Kidney (tissue), 14 donors: ENCODE measurements around the gene PRKCD. TPM values are rescaled to one million over a fixed set of nuclear protein-coding genes. Genes with fewer than 3 reads are reported as not detected.

ENCODE experiments used
- DNase-seq, 5 donors: peaks; one replicate each; pipeline ENCODE4 v3.0.0-alpha.2; 2013 to 2020
- FAIRE-seq: peaks from 2 replicates; lab custom pipeline; 2012; peaks lifted over from hg19 to GRCh38; lab: Jason Lieb, UNC
- H3K27ac ChIP-seq, 2 donors: one replicate each; pipeline ENCODE4 v1.7.0; 2013; ENCODE audit warnings: low read depth in 2 of 2, low read length in 2 of 2, inconsistent platforms in 1 of 2
- H3K27me3 ChIP-seq: one replicate; pipeline ENCODE4 v1.7.1; 2013; ENCODE audit warnings: low read length, inconsistent platforms; ENCODE audit not compliant: control insufficient read depth, insufficient read depth
- H3K36me3 ChIP-seq, 3 donors: one replicate each; pipeline versions ENCODE4 v1.7.0 to v1.7.1; 2013; ENCODE audit warnings: low read length in 3 of 3, control low read depth in 1 of 3, inconsistent platforms in 1 of 3; ENCODE audit not compliant: insufficient read depth in 3 of 3, control insufficient read depth in 2 of 3
- H3K4me1 ChIP-seq, 3 donors: one replicate each; pipeline versions ENCODE4 v1.7.0 to v1.7.1; 2013; ENCODE audit warnings: low read length in 3 of 3, inconsistent platforms in 1 of 3, low read depth in 1 of 3; ENCODE audit not compliant: control insufficient read depth in 2 of 3, insufficient read depth in 2 of 3
- H3K4me3 ChIP-seq, 3 donors: one replicate each; pipeline versions ENCODE4 v1.7.0 to v1.8.1; 2013; ENCODE audit warnings: low read length in 3 of 3, control low read depth in 1 of 3, inconsistent platforms in 1 of 3
- H3K9ac ChIP-seq, 3 donors: one replicate each; pipeline versions ENCODE4 v1.7.0 to v1.7.1; 2013; ENCODE audit warnings: low read length in 3 of 3, control low read depth in 1 of 3, inconsistent platforms in 1 of 3
- H3K9me3 ChIP-seq, 3 donors: one replicate each; pipeline versions ENCODE4 v1.7.0 to v1.7.1; 2013; ENCODE audit warnings: low read length in 3 of 3, control low read depth in 1 of 3, inconsistent platforms in 1 of 3; ENCODE audit not compliant: control insufficient read depth in 2 of 3, insufficient read depth in 1 of 3
- CTCF ChIP-seq: IDR thresholded peaks from 3 replicates; pipeline ENCODE4 v1.5.1; 2012; ENCODE audit warnings: mild to moderate bottlenecking, moderate library complexity, borderline replicate concordance; ENCODE audit not compliant: insufficient read depth; ENCODE audit errors: extremely low read depth
- intact Hi-C: fragments of 100-400 bp; cut with DNase I; formaldehyde crosslinking; loops from one replicate; pipeline ENCODE4 v1.11.1; 2022
- polyA plus RNA-seq: library from polyadenylated mRNA; stranded (reverse); fragments of 350-450 nt; fragmentation: Illumina TruSeq; extraction: RNeasy Lipid Tissue Mini Kit (QIAGEN cat#74804); gene quantifications from one replicate; pipeline ENCODE4 v1.2.3, GENCODE V29; 2014; ENCODE audit warnings: low read depth, low replicate concordance; ENCODE audit not compliant: insufficient read depth
- total RNA-seq: library from RNA; stranded (reverse); fragmentation: NEBNext Ultra II Directional; extraction: Animal tissue kit (Norgen Biotek cat#: 25700); gene quantifications from one replicate; pipeline ENCODE4 v1.2.1, GENCODE V29; 2021
- donor health status: control.
- donor health status: control.
- donor health status: control.
- donor health status: control.
- donor health status: control.
- donor health status: DM: yes; HTN: yes; CAD: no.
- donor health status: Normal renal cell carcinoma (clear cell type).

PRKCD gene
- total and polyA plus RNA-seq, 2 donors from 2014 or later = 26.6 to 29.1 TPM

- Histone ChIP-seq H3K27me3 (no peaks in the 10 kb centered on the region), H3K9ac (no peak overlapping the region), H3K4me3 (no peak overlapping the region), H3K36me3 (peaks cover 0 to 36% (median 17%) of the 10 kb centered on the region in 3 donors), H3K27ac (peak overlapping the region; percentile 79 to 82), H3K9me3 (no peaks in the 10 kb centered on the region), H3K4me1 (peaks cover 2 to 32% (median 31%) of the 10 kb centered on the region in 3 donors)
- FAIRE-seq = peak; percentile 97
- peak in 4 of 5 donors; percentile 40 to 89 (median 86) for DNase-seq
- no peak for TF ChIP-seq CTCF
- intact Hi-C loops = no loop called here
Measured at GRCh38 chr3:53238051-53238850, 77.2 kb downstream of the PRKCD start.

- peaks cover 0 to 30% (median 15%) of the 10 kb centered on the region in 3 donors for H3K36me3 ChIP-seq
- no peak overlapping the region for H3K9ac ChIP-seq
Measured at GRCh38 chr3:53238886-53239285, 77.9 kb downstream of the PRKCD start.

GRCh38 chr3:53239800-53240199, 78.8 kb downstream of the PRKCD start:
- H3K27ac ChIP-seq = peak overlapping the region; percentile 3 to 32
- no peak overlapping the region for H3K9ac ChIP-seq
- no peaks in the 10 kb centered on the region for H3K27me3 ChIP-seq
- DNase-seq (no peak), FAIRE-seq (no peak)
- H3K4me1 ChIP-seq = peaks cover 2 to 42% (median 32%) of the 10 kb centered on the region in 3 donors
- no peak overlapping the region for H3K4me3 ChIP-seq
- H3K36me3 ChIP-seq = peaks cover 0 to 20% (median 7%) of the 10 kb centered on the region in 3 donors
- no peak for TF ChIP-seq CTCF
- H3K9me3 ChIP-seq = no peaks in the 10 kb centered on the region
- intact Hi-C loops = no loop called here

More at GRCh38 chr3:53238886-53239285, 77.9 kb downstream of the PRKCD start:
- Histone ChIP-seq H3K27me3 (no peaks in the 10 kb centered on the region), H3K27ac (peak overlapping the region; percentile 79 to 82), H3K4me1 (peaks cover 2 to 36% (median 32%) of the 10 kb centered on the region in 3 donors), H3K4me3 (no peak overlapping the region), H3K9me3 (no peaks in the 10 kb centered on the region)
- no peak for TF ChIP-seq CTCF
- intact Hi-C loops = no loop called here
- no peak for FAIRE-seq
- DNase-seq = no peak
